GM12801 (cell line): ENCODE data around the gene AGBL3.

ENCODE experiments used
- CTCF ChIP-seq: IDR thresholded peaks from one replicate; pipeline ENCODE4 v1.5.1; 2011; ENCODE audit warnings: control low read depth; ENCODE audit not compliant: insufficient read length; ENCODE audit errors: extremely low read depth

AGBL3 gene

GRCh38 chr7:135184254-135184841, 198.0 kb downstream of the AGBL3 start:
- no peak for TF ChIP-seq CTCF
